Keratinocyte (primary cell): ENCODE data around the gene NGFR. TPM values are rescaled to one million over a fixed set of nuclear protein-coding genes. Genes with fewer than 3 reads are reported as not detected.

Experiments used
- DNase-seq: peaks from one replicate; pipeline ENCODE4 v3.0.0-alpha.2; 2011; ENCODE audit warnings: low read depth, missing footprints, low spot score
- FAIRE-seq: peaks from 2 replicates; lab custom pipeline; 2011; peaks lifted over from hg19 to GRCh38; lab: Jason Lieb, UNC
- H2AFZ ChIP-seq: 2 replicates; pipeline ENCODE4 v1.6.0; 2012; ENCODE audit warnings: low read length, control low read depth, inconsistent platforms; ENCODE audit not compliant: control insufficient read depth
- H3K27ac ChIP-seq: 2 replicates; pipeline ENCODE4 v1.5.1; 2011; ENCODE audit warnings: low read length; ENCODE audit not compliant: control insufficient read depth, insufficient read depth
- H3K27me3 ChIP-seq: 3 replicates; pipeline ENCODE4 v1.6.0; 2011; ENCODE audit warnings: low read length; ENCODE audit not compliant: control insufficient read depth, insufficient read depth; ENCODE audit errors: extremely low read depth
- H3K36me3 ChIP-seq, 2 experiments: 2 replicates in 1 of 2; 3 replicates in 1 of 2; pipeline ENCODE4 v1.5.1; 2011; ENCODE audit warnings: low read length in 2 of 2, mild to moderate bottlenecking in 1 of 2; ENCODE audit not compliant: control insufficient read depth in 2 of 2, insufficient read depth in 2 of 2; ENCODE audit errors: extremely low read depth in 1 of 2
- H3K4me1 ChIP-seq: 3 replicates; pipeline ENCODE4 v1.5.1; 2011; ENCODE audit warnings: low read length; ENCODE audit not compliant: control insufficient read depth, insufficient read depth; ENCODE audit errors: extremely low read depth
- H3K4me2 ChIP-seq: 3 replicates; pipeline ENCODE4 v1.6.0; 2011; ENCODE audit warnings: low read depth, low read length; ENCODE audit not compliant: control insufficient read depth, insufficient read depth; ENCODE audit errors: extremely low read depth
- H3K4me3 ChIP-seq, 3 experiments: fragments of 200-600 bp in 1 of 3; sonication (generic) in 1 of 3; 2 replicates in 2 of 3; 3 replicates in 1 of 3; pipeline ENCODE4 v1.5.1; 2011 to 2016; ENCODE audit warnings: low read length in 3 of 3, mild to moderate bottlenecking in 3 of 3, control low read depth in 2 of 3, inconsistent platforms in 1 of 3, low read depth in 1 of 3, mixed read lengths in 1 of 3, mixed run types in 1 of 3, moderate library complexity in 1 of 3; ENCODE audit not compliant: control insufficient read depth in 2 of 3, insufficient read depth in 2 of 3; ENCODE audit errors: extremely low read depth in 1 of 3
- H3K79me2 ChIP-seq: 2 replicates; pipeline ENCODE4 v1.6.0; 2012; ENCODE audit warnings: low read length; ENCODE audit not compliant: control insufficient read depth, insufficient read depth
- H3K9ac ChIP-seq: 3 replicates; pipeline ENCODE4 v1.6.0; 2011; ENCODE audit warnings: low read length; ENCODE audit not compliant: control insufficient read depth, insufficient read depth; ENCODE audit errors: extremely low read depth
- H3K9me1 ChIP-seq: 3 replicates; pipeline ENCODE4 v1.6.0; 2011; ENCODE audit warnings: low read length; ENCODE audit not compliant: control insufficient read depth, insufficient read depth; ENCODE audit errors: extremely low read depth
- H3K9me3 ChIP-seq: 2 replicates; pipeline ENCODE4 v1.5.1; 2012; ENCODE audit warnings: low read depth, low read length; ENCODE audit not compliant: control insufficient read depth
- H4K20me1 ChIP-seq: 3 replicates; pipeline ENCODE4 v1.6.0; 2011; ENCODE audit warnings: low read length; ENCODE audit not compliant: control insufficient read depth, insufficient read depth; ENCODE audit errors: extremely low read depth
- CTCF ChIP-seq, 3 experiments: IDR thresholded peaks in 1 of 3; conservative IDR thresholded peaks in 1 of 3; optimal IDR thresholded peaks in 1 of 3; 2 replicates in 2 of 3; 3 replicates in 1 of 3; pipeline versions ENCODE3 to v1.5.1; 2011; ENCODE audit warnings: low read length in 3 of 3, mild to moderate bottlenecking in 3 of 3, moderate library complexity in 2 of 3, control low read depth in 1 of 3, inconsistent platforms in 1 of 3; ENCODE audit not compliant: insufficient read depth in 2 of 3; ENCODE audit errors: extremely low read depth in 1 of 3
- EZH2 ChIP-seq: IDR thresholded peaks from one replicate; pipeline ENCODE4 v1.6.1; 2012; ENCODE audit warnings: inconsistent platforms, mild to moderate bottlenecking, low read length, moderate library complexity
- dilution Hi-C: fragments of 300-500 bp; cut with MboI; formaldehyde crosslinking; loops from one replicate; pipeline ENCODE4 v1.7.0; 2020; ENCODE audit warnings: low sequenced_read_pairs; ENCODE audit not compliant: extremely low pct_ligation_motif_present
- polyA plus RNA-seq, 5 experiments: library from polyadenylated mRNA; depleted of rRNA in 3 of 5; stranded (reverse) in 3 of 5; stranded (forward) in 1 of 5; unstranded in 1 of 5; fragments of >200 nt; gene quantifications; 1 replicate in 1 of 5; 2 replicates in 3 of 5; 3 replicates in 1 of 5; pipeline versions ENCODE4 v1.2.1 to v1.2.3, GENCODE V29; 2011 to 2012; ENCODE audit warnings: missing spikeins in 2 of 5, low read depth in 1 of 5, low replicate concordance in 1 of 5

NGFR gene
- polyA plus RNA-seq, 1 donor (not counting 4 experiments of a cell fraction or from before 2014, with no cell fraction given), result 1.7 TPM

GRCh38 chr17:49508061-49508865 lies 13.2 kb downstream of the NGFR start:
- Histone ChIP-seq H3K27me3 (no peaks in the 10 kb centered on the region), H3K79me2 (no peaks in the 10 kb centered on the region), H3K9me3 (no peaks in the 10 kb centered on the region), H3K9ac (peak overlapping the region; percentile 41), H3K36me3 (no peaks in the 10 kb centered on the region), H3K4me1 (peaks cover 35% of the 10 kb centered on the region), H3K27ac (peak overlapping the region; percentile 85), H3K9me1 (no peaks in the 10 kb centered on the region), H2AFZ (no peak overlapping the region), H4K20me1 (no peaks in the 10 kb centered on the region), H3K4me2 (peak overlapping the region; percentile 85), H3K4me3 (peak overlapping the region in 2 of 3 experiments; percentile 26 to 39)
- dilution Hi-C loops, result no loop called here
- FAIRE-seq, result peak; percentile 98
- TF ChIP-seq CTCF (optimal IDR thresholded peaks at IDR 0.05 in 1 of 3, IDR thresholded peaks at IDR 0.05 in 1 of 3, conservative IDR thresholded peaks at IDR 0.05 in 1 of 3; ENCODE audit: extremely low read depth in 1 of 3, insufficient read depth in 2 of 3, low read length in 3 of 3) (no peak), EZH2 (no peak)
- DNase-seq, result peak; percentile 96

- Histone ChIP-seq H3K9ac (peak overlapping the region; percentile 41), H3K27ac (peak overlapping the region; percentile 85)
Observed at GRCh38 chr17:49508866-49509587, 13.9 kb downstream of the NGFR start.

More at GRCh38 chr17:49508866-49509587, 13.9 kb downstream of the NGFR start:
- Histone ChIP-seq H3K9me3 (no peaks in the 10 kb centered on the region), H3K27me3 (no peaks in the 10 kb centered on the region), H3K4me3 (no peak overlapping the region), H3K4me1 (peaks cover 35% of the 10 kb centered on the region), H3K79me2 (no peaks in the 10 kb centered on the region), H4K20me1 (no peaks in the 10 kb centered on the region), H3K36me3 (no peaks in the 10 kb centered on the region), H3K9me1 (no peaks in the 10 kb centered on the region), H2AFZ (peak overlapping the region; percentile 49), H3K4me2 (peak overlapping the region; percentile 85)
- TF ChIP-seq CTCF (optimal IDR thresholded peaks at IDR 0.05 in 1 of 3, IDR thresholded peaks at IDR 0.05 in 1 of 3, conservative IDR thresholded peaks at IDR 0.05 in 1 of 3; ENCODE audit: extremely low read depth in 1 of 3, insufficient read depth in 2 of 3, low read length in 3 of 3) (no peak), EZH2 (no peak)
- dilution Hi-C loops, result no loop called here
- DNase-seq (no peak), FAIRE-seq (peak; percentile 23)
